Mesenchymal stem cell (in vitro differentiated cells and primary cell): ENCODE results near the gene PCBD1.

Source experiments
- DNase-seq: peaks from one replicate; pipeline ENCODE4 v3.0.0-alpha.2; 2013
- H2AFZ ChIP-seq: one replicate; pipeline ENCODE4 v1.6.1; 2013; ENCODE audit warnings: low read depth, mild to moderate bottlenecking, control low read depth, inconsistent platforms, low read length, moderate library complexity
- H2AK5ac ChIP-seq: 2 replicates; pipeline ENCODE4 v1.6.1; 2013; ENCODE audit warnings: low read length, moderate library complexity, mild to moderate bottlenecking, inconsistent platforms; ENCODE audit not compliant: severe bottlenecking
- H2BK120ac ChIP-seq: one replicate; pipeline ENCODE4 v1.6.1; 2013; ENCODE audit warnings: low read depth, mild to moderate bottlenecking, inconsistent platforms, low read length, moderate library complexity
- H2BK12ac ChIP-seq, 2 experiments: one replicate each; pipeline ENCODE4 v1.6.1; 2013; ENCODE audit warnings: inconsistent platforms in 2 of 2, low read length in 2 of 2, mild to moderate bottlenecking in 2 of 2, moderate library complexity in 2 of 2, control low read depth in 1 of 2
- H2BK15ac ChIP-seq: one replicate; pipeline ENCODE4 v1.6.1; 2013; ENCODE audit warnings: mild to moderate bottlenecking, low read depth, inconsistent platforms; ENCODE audit not compliant: poor library complexity, severe bottlenecking
- H2BK5ac ChIP-seq: 2 replicates; pipeline ENCODE4 v1.6.1; 2013; ENCODE audit warnings: low read depth, mild to moderate bottlenecking, low read length, control low read depth, inconsistent platforms; ENCODE audit not compliant: poor library complexity, severe bottlenecking
- H3K14ac ChIP-seq, 2 experiments: one replicate each; pipeline ENCODE4 v1.6.1; 2013; ENCODE audit warnings: inconsistent platforms in 2 of 2, low read length in 2 of 2, control low read depth in 1 of 2, mild to moderate bottlenecking in 1 of 2, moderate library complexity in 1 of 2
- H3K18ac ChIP-seq, 2 experiments: one replicate each; pipeline ENCODE4 v1.6.1; 2013; ENCODE audit warnings: inconsistent platforms in 2 of 2, low read length in 2 of 2, control low read depth in 1 of 2, low read depth in 1 of 2, mild to moderate bottlenecking in 1 of 2
- H3K23ac ChIP-seq, 2 experiments: one replicate each; pipeline ENCODE4 v1.6.1; 2013; ENCODE audit warnings: inconsistent platforms in 2 of 2, low read length in 2 of 2, mild to moderate bottlenecking in 2 of 2, moderate library complexity in 2 of 2, control low read depth in 1 of 2
- H3K27ac ChIP-seq: 2 replicates; pipeline ENCODE4 v1.5.1; 2013; ENCODE audit warnings: mild to moderate bottlenecking, moderate library complexity, low read length, control low read depth, inconsistent platforms; ENCODE audit not compliant: poor library complexity, severe bottlenecking
- H3K27me3 ChIP-seq, 2 experiments: 2 replicates each; pipeline versions ENCODE4 v1.6.1 to v1.7.0; 2013; ENCODE audit warnings: low read length in 2 of 2, mild to moderate bottlenecking in 2 of 2, moderate library complexity in 2 of 2, control low read depth in 1 of 2, inconsistent platforms in 1 of 2; ENCODE audit not compliant: control insufficient read depth in 1 of 2, insufficient read depth in 1 of 2
- H3K36me3 ChIP-seq, 2 experiments: 2 replicates each; pipeline versions ENCODE4 v1.6.1 to v1.7.0; 2013; ENCODE audit warnings: low read length in 2 of 2, control low read depth in 1 of 2, inconsistent platforms in 1 of 2, low read depth in 1 of 2, mild to moderate bottlenecking in 1 of 2; ENCODE audit not compliant: insufficient read depth in 2 of 2, control insufficient read depth in 1 of 2
- H3K4ac ChIP-seq, 2 experiments: one replicate each; pipeline ENCODE4 v1.6.1; 2013; ENCODE audit warnings: inconsistent platforms in 2 of 2, low read length in 2 of 2, mild to moderate bottlenecking in 2 of 2, moderate library complexity in 2 of 2, control low read depth in 1 of 2, low read depth in 1 of 2
- H3K4me1 ChIP-seq: 2 replicates; pipeline ENCODE4 v1.6.1; 2013; ENCODE audit warnings: low read depth, low read length, control low read depth; ENCODE audit not compliant: control insufficient read depth, insufficient read depth
- H3K4me2 ChIP-seq: 2 replicates; pipeline ENCODE4 v1.6.1; 2013; ENCODE audit warnings: low read length, mild to moderate bottlenecking, inconsistent platforms; ENCODE audit not compliant: poor library complexity, severe bottlenecking
- H3K4me3 ChIP-seq, 2 experiments: 2 replicates each; pipeline versions ENCODE4 v1.5.1 to v1.7.0; 2013; ENCODE audit warnings: low read length in 2 of 2, mild to moderate bottlenecking in 2 of 2, control low read depth in 1 of 2, low read depth in 1 of 2; ENCODE audit not compliant: insufficient read depth in 1 of 2
- H3K79me1 ChIP-seq: replicated peaks from 2 replicates; pipeline ENCODE4 v1.6.1; 2013; ENCODE audit warnings: mild to moderate bottlenecking, control low read depth, low read length, inconsistent platforms; ENCODE audit not compliant: poor library complexity, severe bottlenecking
- H3K9ac ChIP-seq: 2 replicates; pipeline ENCODE4 v1.7.0; 2013; ENCODE audit warnings: mild to moderate bottlenecking, low read length, moderate library complexity
- H3K9me3 ChIP-seq: 2 replicates; pipeline ENCODE4 v1.7.0; 2013; ENCODE audit warnings: mild to moderate bottlenecking, low read length; ENCODE audit not compliant: control insufficient read depth
- H4K8ac ChIP-seq: one replicate; pipeline ENCODE4 v1.6.1; 2013; ENCODE audit warnings: inconsistent platforms, mild to moderate bottlenecking, low read length, moderate library complexity
- H4K91ac ChIP-seq: one replicate; pipeline ENCODE4 v1.6.1; 2013; ENCODE audit warnings: mild to moderate bottlenecking, low read length, inconsistent platforms
- WGBS: methylation state at CpG from one replicate; pipeline ENCODE4 v1.1.7; 2013; ENCODE audit warnings: mixed read lengths; 5-methylcytosine and 5-hydroxymethylcytosine counted together

PCBD1 gene

GRCh38 chr10:70913893-70914240 is 25.5 kb upstream of the PCBD1 start:
- no peak overlapping the region for H4K91ac ChIP-seq
- no peaks in the 10 kb centered on the region for H3K4me1 ChIP-seq
- H2BK5ac ChIP-seq = no peak overlapping the region
- H3K9me3 ChIP-seq = no peaks in the 10 kb centered on the region
- no peaks in the 10 kb centered on the region for H3K36me3 ChIP-seq
- H3K27ac ChIP-seq = no peak overlapping the region
- no peak overlapping the region for H2BK120ac ChIP-seq
- H3K9ac ChIP-seq = no peak overlapping the region
- H3K4me3 ChIP-seq = no peak overlapping the region
- H2AFZ ChIP-seq = no peak overlapping the region
- DNase-seq = no peak
- H4K8ac ChIP-seq = no peak overlapping the region
- H3K14ac ChIP-seq = no peak overlapping the region
- no peak overlapping the region for H2BK15ac ChIP-seq
- no peak overlapping the region for H3K18ac ChIP-seq
- H3K4me2 ChIP-seq = no peak overlapping the region
- H3K23ac ChIP-seq = no peak overlapping the region
- no peaks in the 10 kb centered on the region for H3K79me1 ChIP-seq
- H3K27me3 ChIP-seq = peaks cover 77 to 95% of the 10 kb centered on the region in 2 experiments
- no peak overlapping the region for H2AK5ac ChIP-seq
- 100% methylated on average over 3 of the region's 3 CpGs for WGBS
- no peak overlapping the region for H3K4ac ChIP-seq
- no peak overlapping the region for H2BK12ac ChIP-seq

GRCh38 chr10:70913191-70913892 is 25.0 kb upstream of the PCBD1 start:
- no peak overlapping the region for H3K14ac ChIP-seq
- no peak overlapping the region for H3K27ac ChIP-seq
- no peak overlapping the region for H3K4ac ChIP-seq
- no peak overlapping the region for H2BK5ac ChIP-seq
- DNase-seq = no peak
- no peak overlapping the region for H3K18ac ChIP-seq
- H3K9me3 ChIP-seq = no peaks in the 10 kb centered on the region
- no peak overlapping the region for H4K91ac ChIP-seq
- no peak overlapping the region for H2AK5ac ChIP-seq
- no peak overlapping the region for H2BK15ac ChIP-seq
- no peaks in the 10 kb centered on the region for H3K4me1 ChIP-seq
- no peaks in the 10 kb centered on the region for H3K36me3 ChIP-seq
- no peak overlapping the region for H2AFZ ChIP-seq
- H3K4me3 ChIP-seq = no peak overlapping the region
- no peak overlapping the region for H3K9ac ChIP-seq
- no peak overlapping the region for H2BK12ac ChIP-seq
- WGBS = 48% methylated on average over 6 of the region's 6 CpGs
- H3K79me1 ChIP-seq = no peaks in the 10 kb centered on the region
- H2BK120ac ChIP-seq = no peak overlapping the region
- H3K27me3 ChIP-seq = peaks cover 81 to 98% of the 10 kb centered on the region in 2 experiments
- no peak overlapping the region for H3K23ac ChIP-seq
- H4K8ac ChIP-seq = no peak overlapping the region
- H3K4me2 ChIP-seq = no peak overlapping the region

GRCh38 chr10:70912556-70912955 is 24.2 kb upstream of the PCBD1 start:
- H3K27me3 ChIP-seq = peaks cover 84 to 98% of the 10 kb centered on the region in 2 experiments
- 80% methylated on average over 5 of the region's 5 CpGs for WGBS
- no peak overlapping the region for H3K4me3 ChIP-seq
- H2BK5ac ChIP-seq = no peak overlapping the region
- no peak overlapping the region for H2AFZ ChIP-seq
- no peak overlapping the region for H4K8ac ChIP-seq
- no peak overlapping the region for H2AK5ac ChIP-seq
- no peak overlapping the region for H3K23ac ChIP-seq
- no peak overlapping the region for H3K9ac ChIP-seq
- no peak overlapping the region for H2BK120ac ChIP-seq
- no peaks in the 10 kb centered on the region for H3K79me1 ChIP-seq
- DNase-seq = no peak
- no peaks in the 10 kb centered on the region for H3K36me3 ChIP-seq
- no peak overlapping the region for H3K4ac ChIP-seq
- H2BK12ac ChIP-seq = no peak overlapping the region
- no peak overlapping the region for H3K18ac ChIP-seq
- H3K27ac ChIP-seq = no peak overlapping the region
- H2BK15ac ChIP-seq = no peak overlapping the region
- no peaks in the 10 kb centered on the region for H3K9me3 ChIP-seq
- peak overlapping the region in 1 of 2 experiments; percentile 35 for H3K14ac ChIP-seq
- H3K4me2 ChIP-seq = no peak overlapping the region
- H3K4me1 ChIP-seq = no peaks in the 10 kb centered on the region
- no peak overlapping the region for H4K91ac ChIP-seq

GRCh38 chr10:70911386-70911785 is 23.0 kb upstream of the PCBD1 start:
- H3K23ac ChIP-seq = no peak overlapping the region
- WGBS = 76% methylated on average over 4 of the region's 4 CpGs
- H2BK120ac ChIP-seq = no peak overlapping the region
- no peak overlapping the region for H2AK5ac ChIP-seq
- no peak overlapping the region for H3K4me3 ChIP-seq
- no peak overlapping the region for H2BK12ac ChIP-seq
- H3K9ac ChIP-seq = no peak overlapping the region
- DNase-seq = no peak
- no peak overlapping the region for H2BK5ac ChIP-seq
- no peaks in the 10 kb centered on the region for H3K79me1 ChIP-seq
- H4K91ac ChIP-seq = no peak overlapping the region
- H4K8ac ChIP-seq = no peak overlapping the region
- no peak overlapping the region for H2BK15ac ChIP-seq
- H3K4ac ChIP-seq = no peak overlapping the region
- no peaks in the 10 kb centered on the region for H3K4me1 ChIP-seq
- peaks cover 84 to 98% of the 10 kb centered on the region in 2 experiments for H3K27me3 ChIP-seq
- no peak overlapping the region for H2AFZ ChIP-seq
- no peak overlapping the region for H3K4me2 ChIP-seq
- H3K36me3 ChIP-seq = no peaks in the 10 kb centered on the region
- H3K27ac ChIP-seq = no peak overlapping the region
- no peaks in the 10 kb centered on the region for H3K9me3 ChIP-seq
- no peak overlapping the region for H3K18ac ChIP-seq
- no peak overlapping the region for H3K14ac ChIP-seq
